HEK293 (cell line): ENCODE results near the gene AFAP1L2.

Source experiments
- CTCF ChIA-PET: fragments of 350-600 bp; formaldehyde crosslinking; extraction: SDS; loops from one replicate; lab custom pipeline; 2021; ENCODE audit warnings: antibody characterized with exemption; lab: Yijun Ruan, JAX
- POLR2A ChIA-PET: fragments of 300-600 bp; formaldehyde crosslinking; extraction: SDS; loops from one replicate; lab custom pipeline; 2020; ENCODE audit warnings: antibody characterized with exemption, inconsistent platforms; lab: Yijun Ruan, JAX
- H3K27ac ChIP-seq: fragments of 200-500 bp; sonication (Bioruptor generic); 2 replicates; pipeline ENCODE4 v1.5.1; 2014; ENCODE audit warnings: low read depth, low read length, control low read depth, inconsistent platforms; ENCODE audit errors: extremely low read depth
- H3K36me3 ChIP-seq, 2 experiments: fragments of 200-500 bp in 1 of 2; sonication (Bioruptor generic) in 1 of 2; 1 replicate in 1 of 2; 2 replicates in 1 of 2; pipeline ENCODE4 v1.5.1; 2014 to 2017; ENCODE audit warnings: inconsistent platforms in 2 of 2, low read length in 2 of 2; ENCODE audit not compliant: control insufficient read depth in 2 of 2, insufficient read depth in 1 of 2
- H3K4me1 ChIP-seq: fragments of 200-500 bp; sonication (Bioruptor generic); 2 replicates; pipeline ENCODE4 v1.5.1; 2014; ENCODE audit warnings: mild to moderate bottlenecking, low read length, inconsistent platforms; ENCODE audit not compliant: control insufficient read depth, insufficient read depth
- H3K4me3 ChIP-seq: 2 replicates; pipeline ENCODE4 v1.5.1; 2011; ENCODE audit warnings: low read depth, mild to moderate bottlenecking, control low read depth, low read length, moderate library complexity
- H3K9me3 ChIP-seq: fragments of 200-500 bp; sonication (Bioruptor generic); 2 replicates; pipeline ENCODE4 v1.5.1; 2014; ENCODE audit warnings: low read depth, low read length, inconsistent platforms; ENCODE audit not compliant: control insufficient read depth, insufficient read depth
- ATF2 ChIP-seq: fragments of 450-650 bp; formaldehyde crosslinking; IDR thresholded peaks from 2 replicates; pipeline ENCODE4 v1.5.1; 2016; ENCODE audit warnings: missing biosample characterization, missing genetic modification characterization, low read depth
- EGR2 ChIP-seq: fragments of 450-650 bp; formaldehyde crosslinking; IDR thresholded peaks from 2 replicates; pipeline ENCODE4 v1.5.1; 2016; ENCODE audit warnings: low read depth, missing biosample characterization, missing genetic modification characterization
- KLF8 ChIP-seq: fragments of 450-650 bp; formaldehyde crosslinking; IDR thresholded peaks from 2 replicates; pipeline ENCODE4 v1.5.1; 2016; ENCODE audit warnings: missing biosample characterization, missing genetic modification characterization
- SCRT1 ChIP-seq: fragments of 450-650 bp; formaldehyde crosslinking; IDR thresholded peaks from 2 replicates; pipeline ENCODE4 v1.5.1; 2016; ENCODE audit warnings: missing biosample characterization, missing genetic modification characterization, borderline replicate concordance
- SCRT2 ChIP-seq: fragments of 450-650 bp; formaldehyde crosslinking; IDR thresholded peaks from 2 replicates; pipeline ENCODE4 v1.5.1; 2016; ENCODE audit warnings: missing biosample characterization, missing genetic modification characterization
- ZEB2 ChIP-seq: fragments of 450-650 bp; formaldehyde crosslinking; IDR thresholded peaks from 2 replicates; pipeline ENCODE4 v1.5.1; 2016; ENCODE audit warnings: missing biosample characterization, missing genetic modification characterization
- ZNF10 ChIP-seq: fragments of 450-650 bp; formaldehyde crosslinking; IDR thresholded peaks from 2 replicates; pipeline ENCODE4 v1.5.1; 2017; ENCODE audit warnings: missing biosample characterization, missing genetic modification characterization
- ZNF169 ChIP-seq: fragments of 450-650 bp; formaldehyde crosslinking; IDR thresholded peaks from 2 replicates; pipeline ENCODE4 v1.5.1; 2016; ENCODE audit warnings: missing biosample characterization, missing genetic modification characterization
- ZNF324 ChIP-seq: fragments of 450-650 bp; formaldehyde crosslinking; IDR thresholded peaks from 2 replicates; pipeline ENCODE4 v1.5.1; 2016; ENCODE audit warnings: missing biosample characterization, missing genetic modification characterization
- ZNF391 ChIP-seq: fragments of 450-650 bp; formaldehyde crosslinking; IDR thresholded peaks from 2 replicates; pipeline ENCODE4 v1.5.1; 2016; ENCODE audit warnings: low read depth, missing biosample characterization, missing genetic modification characterization, borderline replicate concordance
- ZNF514 ChIP-seq: fragments of 450-650 bp; formaldehyde crosslinking; IDR thresholded peaks from 2 replicates; pipeline ENCODE4 v1.5.1; 2016; ENCODE audit warnings: missing biosample characterization, missing genetic modification characterization
- ZNF558 ChIP-seq: fragments of 450-650 bp; formaldehyde crosslinking; IDR thresholded peaks from 2 replicates; pipeline ENCODE4 v1.5.1; 2016; ENCODE audit warnings: missing biosample characterization, missing genetic modification characterization
- ZNF600 ChIP-seq: fragments of 450-650 bp; formaldehyde crosslinking; IDR thresholded peaks from 2 replicates; pipeline ENCODE4 v1.5.1; 2016; ENCODE audit warnings: missing biosample characterization, missing genetic modification characterization
- ZNF610 ChIP-seq: fragments of 450-650 bp; formaldehyde crosslinking; IDR thresholded peaks from 2 replicates; pipeline ENCODE4 v1.5.1; 2016; ENCODE audit warnings: missing biosample characterization, missing genetic modification characterization, borderline replicate concordance
- ZNF626 ChIP-seq: fragments of 450-650 bp; sonication (Bioruptor Pico); formaldehyde crosslinking; IDR thresholded peaks from 2 replicates; pipeline ENCODE4 v1.5.1; 2018; ENCODE audit warnings: missing biosample characterization, missing genetic modification characterization, inconsistent platforms
- ZNF658 ChIP-seq: fragments of 450-650 bp; formaldehyde crosslinking; IDR thresholded peaks from 2 replicates; pipeline ENCODE4; 2016; ENCODE audit warnings: missing biosample characterization, missing genetic modification characterization
- ZSCAN4 ChIP-seq: fragments of 450-650 bp; formaldehyde crosslinking; IDR thresholded peaks from 2 replicates; pipeline ENCODE4 v1.5.1; 2017; ENCODE audit warnings: missing biosample characterization, missing genetic modification characterization
- TF ChIP-seq, protein P1 (sequence below): fragments of 450-650 bp; formaldehyde crosslinking; IDR thresholded peaks from 2 replicates; pipeline ENCODE4 v1.5.1; 2016; ENCODE audit warnings: missing biosample characterization, missing genetic modification characterization

The AFAP1L2 gene

DNA sequence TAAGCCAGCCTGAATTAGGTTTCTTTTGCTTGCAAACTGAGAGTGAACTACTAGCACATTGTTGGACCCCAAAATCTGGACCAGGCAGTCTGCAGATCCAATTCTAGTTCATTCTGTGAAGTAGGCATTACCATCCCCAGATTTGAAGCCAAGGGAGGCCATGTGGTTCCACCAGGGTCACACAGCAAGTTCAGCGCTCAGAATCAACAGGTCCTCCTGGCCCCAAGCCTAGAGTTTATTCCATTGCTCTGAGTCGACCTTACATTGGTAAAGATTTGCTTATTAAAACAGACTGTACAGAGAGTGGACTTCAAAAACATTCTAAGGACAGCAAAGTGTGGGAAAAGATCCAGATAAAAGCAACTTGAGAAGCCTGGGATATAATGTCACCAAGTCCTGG, 50.9 kb downstream of the AFAP1L2 start:
- TF ChIP-seq ZNF558 (tag by site-specific recombination) (no peak), ZNF600 (no peak), ZEB2 (no peak), ZNF514 (tag by site-specific recombination) (no peak), ZNF10 (tag by site-specific recombination) (no peak), ZNF626 (no peak), ZNF658 (tag by site-specific recombination) (no peak), ATF2 (no peak), SCRT1 (tag by site-specific recombination) (peak; percentile 53; the same call in 1 of the 2 replicates), SCRT2 (tag by site-specific recombination) (peak; percentile 62)
- H3K4me1 ChIP-seq: 0 out of 2 replicates have a peak, but pooled peaks cover 3% of the 10 kb centered on the region
- ChIA-PET POLR2A (no interaction called here), CTCF (no interaction called here)
- no peak overlapping the region for H3K4me3 ChIP-seq
- no peaks in the 10 kb centered on the region for H3K36me3 ChIP-seq
- H3K27ac ChIP-seq: no peak overlapping the region
- H3K9me3 ChIP-seq: no peaks in the 10 kb centered on the region

- H3K4me3 ChIP-seq: no peak overlapping the region
- CTCF ChIA-PET: no interaction called here
- H3K36me3 ChIP-seq: no peaks in the 10 kb centered on the region
- H3K4me1 ChIP-seq: 0 out of 2 replicates have a peak, but pooled peaks cover 3% of the 10 kb centered on the region
- TF ChIP-seq SCRT2 (tag by site-specific recombination): peak; percentile 89
- no peak for TF ChIP-seq KLF8
- TF ChIP-seq ZEB2: no peak
- TF ChIP-seq ZNF391 (tag by site-specific recombination): no peak
- peak; percentile 67; the same call in 1 of the 2 replicates for TF ChIP-seq SCRT1 (tag by site-specific recombination)
- no peak for TF ChIP-seq ZNF169 (tag by site-specific recombination)
- POLR2A ChIA-PET: no interaction called here
- no peaks in the 10 kb centered on the region for H3K9me3 ChIP-seq
- no peak overlapping the region for H3K27ac ChIP-seq
Measured at GRCh38 chr10:114352653-114353298, 51.5 kb downstream of the AFAP1L2 start.

DNA sequence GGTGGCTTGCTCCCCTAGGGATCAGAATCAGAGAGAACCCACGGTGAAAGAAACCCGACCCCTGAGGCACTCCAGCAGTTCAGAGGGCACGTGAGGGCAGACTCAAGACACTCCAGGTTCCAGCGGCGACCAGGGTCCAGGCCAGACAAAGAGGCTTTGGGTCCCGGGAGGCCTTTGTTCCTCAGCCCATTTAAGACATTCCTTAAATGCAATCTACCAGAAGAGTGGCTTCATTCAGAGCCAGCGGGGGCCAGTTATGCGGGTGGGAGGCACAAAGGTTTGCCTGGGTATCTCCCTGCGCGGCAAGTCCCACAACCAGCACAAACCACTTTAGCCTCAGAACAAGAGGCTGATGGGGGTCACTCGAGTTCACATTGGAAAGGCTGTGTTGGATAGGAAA, 53.6 kb downstream of the AFAP1L2 start:
- no peak for TF ChIP-seq ZNF610
- no peak for TF ChIP-seq EGR2 (tag by site-specific recombination)
- no peak for TF ChIP-seq ZSCAN4 (tag by site-specific recombination)
- no peak for TF ChIP-seq ZNF324
- TF ChIP-seq, protein P1, sequence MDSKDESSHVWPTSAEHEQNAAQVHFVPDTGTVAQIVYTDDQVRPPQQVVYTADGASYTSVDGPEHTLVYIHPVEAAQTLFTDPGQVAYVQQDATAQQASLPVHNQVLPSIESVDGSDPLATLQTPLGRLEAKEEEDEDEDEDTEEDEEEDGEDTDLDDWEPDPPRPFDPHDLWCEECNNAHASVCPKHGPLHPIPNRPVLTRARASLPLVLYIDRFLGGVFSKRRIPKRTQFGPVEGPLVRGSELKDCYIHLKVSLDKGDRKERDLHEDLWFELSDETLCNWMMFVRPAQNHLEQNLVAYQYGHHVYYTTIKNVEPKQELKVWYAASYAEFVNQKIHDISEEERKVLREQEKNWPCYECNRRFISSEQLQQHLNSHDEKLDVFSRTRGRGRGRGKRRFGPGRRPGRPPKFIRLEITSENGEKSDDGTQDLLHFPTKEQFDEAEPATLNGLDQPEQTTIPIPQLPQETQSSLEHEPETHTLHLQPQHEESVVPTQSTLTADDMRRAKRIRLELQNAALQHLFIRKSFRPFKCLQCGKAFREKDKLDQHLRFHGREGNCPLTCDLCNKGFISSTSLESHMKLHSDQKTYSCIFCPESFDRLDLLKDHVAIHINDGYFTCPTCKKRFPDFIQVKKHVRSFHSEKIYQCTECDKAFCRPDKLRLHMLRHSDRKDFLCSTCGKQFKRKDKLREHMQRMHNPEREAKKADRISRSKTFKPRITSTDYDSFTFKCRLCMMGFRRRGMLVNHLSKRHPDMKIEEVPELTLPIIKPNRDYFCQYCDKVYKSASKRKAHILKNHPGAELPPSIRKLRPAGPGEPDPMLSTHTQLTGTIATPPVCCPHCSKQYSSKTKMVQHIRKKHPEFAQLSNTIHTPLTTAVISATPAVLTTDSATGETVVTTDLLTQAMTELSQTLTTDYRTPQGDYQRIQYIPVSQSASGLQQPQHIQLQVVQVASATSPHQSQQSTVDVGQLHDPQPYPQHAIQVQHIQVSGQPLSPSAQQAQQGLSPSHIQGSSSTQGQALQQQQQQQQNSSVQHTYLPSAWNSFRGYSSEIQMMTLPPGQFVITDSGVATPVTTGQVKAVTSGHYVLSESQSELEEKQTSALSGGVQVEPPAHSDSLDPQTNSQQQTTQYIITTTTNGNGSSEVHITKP (tag by site-specific recombination): no peak
- CTCF ChIA-PET: no interaction called here

More for the DNA sequence above, 53.6 kb downstream of the AFAP1L2 start:
- H3K4me1 ChIP-seq: 0 out of 2 replicates have a peak, but pooled peaks cover 3% of the 10 kb centered on the region
- H3K4me3 ChIP-seq: no peak overlapping the region
- no peak overlapping the region for H3K27ac ChIP-seq
- no peaks in the 10 kb centered on the region for H3K9me3 ChIP-seq
- no peaks in the 10 kb centered on the region for H3K36me3 ChIP-seq
- POLR2A ChIA-PET: no interaction called here
